22Rv1 (cell line): Measurements from ENCODE around the gene PHF1.

Experiments used
- H3K27ac ChIP-seq: fragments of 450-650 bp; 2 replicates; pipeline ENCODE4 v1.5.1; 2017
- ZFX ChIP-seq: fragments of 450-650 bp; IDR thresholded peaks from 2 replicates; pipeline ENCODE4 v1.6.1; 2017; ENCODE audit warnings: antibody characterized with exemption, borderline replicate concordance
- TF ChIP-seq, protein P1 (sequence below): fragments of 450-650 bp; IDR thresholded peaks from 2 replicates; pipeline ENCODE4 v1.5.1; 2017; ENCODE audit warnings: mild to moderate bottlenecking

Gene PHF1

DNA sequence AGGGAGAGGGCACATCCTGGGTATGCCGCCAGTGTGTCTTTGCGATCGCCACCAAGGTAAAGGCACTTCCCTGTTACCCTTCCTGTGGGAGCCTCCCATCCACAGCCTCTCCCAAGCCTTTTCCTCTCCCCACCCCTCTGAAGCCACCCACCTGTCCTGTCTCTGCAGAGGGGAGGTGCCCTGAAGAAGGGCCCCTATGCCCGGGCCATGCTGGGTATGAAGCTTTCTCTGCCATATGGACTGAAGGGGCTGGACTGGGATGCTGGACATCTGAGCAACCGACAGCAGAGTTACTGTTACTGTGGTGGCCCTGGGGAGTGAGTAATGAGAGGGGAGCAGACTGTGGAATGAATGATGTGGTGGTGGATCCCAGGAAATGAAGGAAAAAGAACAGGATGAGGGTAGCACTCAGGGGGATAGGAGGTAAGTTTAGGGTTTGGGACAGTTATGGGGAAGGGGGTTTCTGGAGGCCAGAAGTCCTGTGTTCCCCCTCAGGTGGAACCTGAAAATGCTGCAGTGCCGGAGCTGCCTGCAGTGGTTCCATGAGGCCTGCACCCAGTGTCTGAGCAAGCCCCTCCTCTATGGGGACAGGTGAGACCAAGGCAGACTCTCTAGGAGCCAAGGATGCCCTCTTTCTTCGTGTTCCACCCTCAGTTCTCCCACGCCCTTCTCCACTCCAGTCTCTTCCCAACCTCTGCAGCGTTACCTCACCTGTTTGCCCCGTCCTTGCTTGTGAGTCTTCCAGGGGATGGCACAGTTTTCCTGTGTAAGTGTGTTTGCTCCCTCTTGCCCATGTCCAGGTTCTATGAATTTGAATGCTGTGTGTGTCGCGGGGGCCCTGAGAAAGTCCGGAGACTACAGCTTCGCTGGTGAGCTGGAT is 2.7 kb downstream of the PHF1 start:
- H3K27ac ChIP-seq: peak overlapping the region; percentile 96
- TF ChIP-seq, protein P1, sequence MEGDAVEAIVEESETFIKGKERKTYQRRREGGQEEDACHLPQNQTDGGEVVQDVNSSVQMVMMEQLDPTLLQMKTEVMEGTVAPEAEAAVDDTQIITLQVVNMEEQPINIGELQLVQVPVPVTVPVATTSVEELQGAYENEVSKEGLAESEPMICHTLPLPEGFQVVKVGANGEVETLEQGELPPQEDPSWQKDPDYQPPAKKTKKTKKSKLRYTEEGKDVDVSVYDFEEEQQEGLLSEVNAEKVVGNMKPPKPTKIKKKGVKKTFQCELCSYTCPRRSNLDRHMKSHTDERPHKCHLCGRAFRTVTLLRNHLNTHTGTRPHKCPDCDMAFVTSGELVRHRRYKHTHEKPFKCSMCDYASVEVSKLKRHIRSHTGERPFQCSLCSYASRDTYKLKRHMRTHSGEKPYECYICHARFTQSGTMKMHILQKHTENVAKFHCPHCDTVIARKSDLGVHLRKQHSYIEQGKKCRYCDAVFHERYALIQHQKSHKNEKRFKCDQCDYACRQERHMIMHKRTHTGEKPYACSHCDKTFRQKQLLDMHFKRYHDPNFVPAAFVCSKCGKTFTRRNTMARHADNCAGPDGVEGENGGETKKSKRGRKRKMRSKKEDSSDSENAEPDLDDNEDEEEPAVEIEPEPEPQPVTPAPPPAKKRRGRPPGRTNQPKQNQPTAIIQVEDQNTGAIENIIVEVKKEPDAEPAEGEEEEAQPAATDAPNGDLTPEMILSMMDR: no peak
- TF ChIP-seq ZFX: no peak

DNA sequence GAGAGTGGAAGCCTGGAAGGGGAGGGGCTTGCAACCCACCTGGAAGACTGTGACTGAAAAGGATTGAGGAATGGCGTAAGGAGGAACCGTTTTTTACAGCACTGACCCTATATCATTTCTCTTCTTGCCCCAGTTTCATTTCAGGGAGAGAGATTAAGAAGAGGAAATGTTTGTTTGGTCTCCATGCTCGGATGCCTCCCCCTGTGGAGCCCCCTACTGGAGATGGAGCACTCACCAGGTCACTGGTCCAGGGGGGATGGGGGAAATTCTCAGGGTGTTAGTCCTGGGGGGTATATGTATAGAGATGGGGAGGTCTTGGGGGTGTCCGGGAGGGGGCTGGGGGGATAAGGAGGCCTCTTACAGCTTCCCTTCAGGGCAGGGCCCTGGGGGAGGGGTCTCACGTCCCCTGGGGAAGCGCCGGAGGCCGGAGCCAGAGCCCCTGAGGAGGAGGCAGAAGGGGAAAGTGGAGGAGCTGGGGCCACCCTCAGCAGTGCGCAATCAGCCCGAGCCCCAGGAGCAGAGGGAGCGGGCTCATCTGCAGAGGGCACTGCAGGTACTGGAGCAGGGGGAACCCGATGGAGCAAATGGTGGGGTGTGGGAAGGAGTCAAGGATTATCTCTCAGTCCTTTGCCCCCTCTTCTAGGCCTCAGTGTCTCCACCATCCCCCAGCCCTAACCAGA is 3.9 kb downstream of the PHF1 start:
- 0 out of 2 replicates have a peak overlapping the region, but pooled peaks have one; percentile 96 for H3K27ac ChIP-seq
- TF ChIP-seq, protein P1: peak; percentile 56
- TF ChIP-seq ZFX: no peak

DNA sequence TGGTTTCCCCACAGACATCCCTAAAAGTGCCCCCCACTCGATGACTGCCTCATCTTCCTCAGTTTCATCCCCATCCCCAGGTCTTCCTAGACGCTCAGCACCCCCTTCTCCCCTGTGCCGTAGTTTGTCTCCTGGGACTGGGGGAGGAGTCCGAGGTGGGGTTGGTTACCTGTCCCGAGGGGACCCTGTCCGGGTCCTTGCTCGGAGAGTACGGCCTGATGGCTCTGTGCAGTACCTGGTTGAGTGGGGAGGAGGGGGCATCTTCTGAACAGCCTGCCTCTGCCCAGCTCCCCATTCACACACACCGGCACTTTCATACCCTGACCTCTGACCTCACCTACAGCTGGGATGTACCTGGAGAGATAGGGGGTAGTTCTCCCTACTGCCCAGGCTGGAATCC is 5.0 kb downstream of the PHF1 start:
- TF ChIP-seq ZFX: no peak
- TF ChIP-seq, protein P1: no peak
- H3K27ac ChIP-seq: peak overlapping the region; percentile 88

DNA sequence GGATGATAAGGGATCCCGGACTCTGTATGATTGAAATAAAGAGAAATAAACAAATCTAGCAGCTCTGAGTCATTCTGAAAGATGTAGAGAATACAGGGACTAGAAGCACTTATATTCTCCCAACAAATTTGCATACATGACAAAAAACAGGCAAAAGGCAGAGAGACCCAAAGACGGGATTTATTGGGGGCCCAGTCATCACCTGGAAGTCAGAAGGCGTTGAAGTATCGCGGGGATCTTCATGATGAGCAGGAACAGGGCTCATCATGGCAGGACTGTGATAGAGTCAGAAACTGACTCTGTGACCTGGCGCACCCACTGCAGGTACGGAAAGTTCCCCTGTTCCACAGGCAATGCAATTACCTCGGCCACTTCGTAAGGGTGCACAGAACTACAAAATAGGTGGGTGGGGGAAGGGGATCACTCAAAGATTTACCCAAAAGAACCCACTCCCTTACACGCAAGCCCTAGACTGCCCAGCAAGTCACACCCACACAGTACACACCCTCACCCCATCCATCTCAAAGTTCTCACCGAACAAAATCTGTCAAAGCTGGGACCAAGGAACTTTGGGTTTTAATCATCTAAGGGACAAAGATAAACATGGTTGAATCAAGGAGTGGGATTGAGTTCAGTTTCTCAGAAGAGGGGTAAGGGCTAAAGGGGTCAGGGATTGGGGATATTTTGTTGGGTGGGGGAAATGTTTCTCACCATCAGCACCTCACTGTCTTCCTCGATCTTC is 5.7 kb downstream of the PHF1 start:
- TF ChIP-seq, protein P1: no peak
- no peak for TF ChIP-seq ZFX
- peak overlapping the region; percentile 88 for H3K27ac ChIP-seq

DNA sequence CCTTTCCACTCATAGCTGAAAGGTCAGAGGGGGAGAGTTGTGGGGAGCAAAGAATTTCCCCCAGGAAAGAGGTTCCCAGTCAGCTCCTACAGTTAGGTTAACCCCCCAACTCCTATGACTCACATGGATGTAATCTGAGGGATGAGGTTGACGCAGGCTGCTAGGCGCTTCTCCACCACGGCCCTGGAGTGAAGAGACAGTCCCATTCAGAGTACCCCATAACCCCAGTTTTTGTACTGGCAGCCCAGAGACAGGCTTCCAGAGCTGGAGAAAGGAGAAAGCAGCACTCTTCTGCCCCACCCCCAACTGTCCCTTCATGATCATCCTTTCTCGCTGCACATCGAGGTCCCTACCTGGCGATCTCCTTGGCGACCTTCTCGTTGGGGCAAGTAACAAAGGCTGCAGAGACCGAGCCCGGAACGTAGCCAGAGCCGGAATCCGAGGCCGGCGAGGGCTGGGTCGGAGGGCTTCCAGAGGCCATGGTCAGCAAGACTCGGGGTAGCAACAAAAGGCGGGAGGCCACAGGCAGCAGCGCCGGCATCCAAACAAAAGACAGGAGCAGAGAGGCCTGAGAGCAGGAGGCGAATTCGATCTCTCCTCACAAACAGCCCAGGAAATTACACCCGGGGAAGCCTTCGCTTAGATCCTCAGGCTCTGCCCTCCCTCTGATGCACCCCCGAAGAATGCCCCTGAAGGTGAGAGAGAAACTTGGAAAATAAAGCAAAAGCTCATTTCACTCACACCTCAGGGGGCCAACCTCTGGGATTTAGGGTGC is 6.5 kb downstream of the PHF1 start:
- TF ChIP-seq ZFX: no peak
- TF ChIP-seq, protein P1: no peak
- H3K27ac ChIP-seq: peak overlapping the region; percentile 88

DNA sequence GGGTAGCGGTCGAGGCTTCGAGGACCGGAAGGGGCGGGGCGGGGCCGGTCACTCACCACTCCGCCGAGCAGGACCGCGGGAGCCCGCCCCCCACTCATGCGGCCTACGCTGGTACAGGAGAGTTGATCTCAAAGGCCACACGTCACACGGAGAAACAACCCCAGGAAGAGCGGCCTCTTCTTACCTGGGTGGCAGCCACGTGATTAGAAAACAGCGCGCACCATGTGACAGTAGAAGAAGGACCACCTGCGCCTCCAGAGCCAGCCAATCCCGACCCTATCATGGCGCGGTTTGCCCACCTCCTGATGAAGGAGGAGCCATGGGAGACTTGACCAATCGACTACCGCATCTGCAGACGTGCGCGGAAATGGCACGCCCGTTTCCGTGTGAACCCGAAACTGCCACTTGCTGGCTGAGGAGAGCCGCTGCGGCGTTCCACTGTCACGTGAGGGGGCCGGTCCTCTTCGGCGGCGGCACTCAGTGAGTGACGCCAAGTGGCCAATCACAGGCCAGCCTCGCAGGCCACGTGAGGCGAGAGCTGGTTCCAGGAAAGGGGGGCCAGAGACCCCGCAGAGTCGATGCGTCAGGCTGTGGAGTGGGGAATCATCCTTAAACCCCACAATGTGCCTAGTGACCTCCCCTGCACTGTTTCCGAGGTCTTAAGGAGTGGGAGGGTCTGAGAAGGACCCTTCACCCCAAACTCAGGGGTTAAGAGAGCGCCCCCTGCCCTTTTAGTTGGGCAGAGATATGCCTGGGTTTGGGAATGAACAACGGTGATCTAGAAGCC is 7.3 kb downstream of the PHF1 start, which contains the start of gene CUTA:
Gene CUTA (minus strand): TSS at position 205 of the 787 bp plus-strand sequence. CDS start 107 bp downstream, at position 98.
- no peak for TF ChIP-seq ZFX
- TF ChIP-seq, protein P1: peak; percentile 43
- H3K27ac ChIP-seq: peak within 1 kb of the TSS; percentile 88
